Suprapubic skin (tissue), 3 donors: ENCODE results near the gene CFAP97D1.

Experiments
- POLR2A ChIP-seq, 2 donors: fragments of 450-650 bp; IDR thresholded peaks; one replicate each; pipeline ENCODE4 v1.6.1; 2017; ENCODE audit warnings: antibody characterized with exemption in 2 of 2, mild to moderate bottlenecking in 2 of 2, moderate library complexity in 2 of 2
- TF ChIP-seq, protein P1 (sequence below), 2 donors: fragments of 200-600 bp in 1 of 2; fragments of 450-650 bp in 1 of 2; sonication (generic) in 1 of 2; IDR thresholded peaks; one replicate each; pipeline ENCODE4 v1.5.1; 2016 to 2019; ENCODE audit warnings: antibody characterized with exemption in 2 of 2, mild to moderate bottlenecking in 1 of 2, moderate library complexity in 1 of 2

DNA sequence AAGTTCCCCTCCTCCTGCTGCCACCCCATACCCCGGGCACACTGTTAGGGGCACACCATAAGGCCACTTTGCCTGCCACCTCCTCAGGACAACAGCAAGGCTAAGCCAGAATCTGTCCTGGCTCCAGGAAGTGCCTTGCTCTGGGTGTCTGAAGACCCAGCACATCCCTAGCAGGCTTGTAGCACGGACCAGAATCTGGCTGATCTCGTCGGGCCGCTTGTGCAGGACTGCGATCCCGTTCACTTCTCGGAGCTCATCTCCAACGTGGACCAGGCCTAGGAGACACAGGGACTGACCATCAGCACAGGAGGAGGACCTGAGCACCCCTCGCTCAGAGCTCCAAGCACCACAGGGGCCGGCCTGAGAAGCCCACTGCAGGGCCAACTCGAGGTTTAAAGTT is 45.3 kb downstream of the CFAP97D1 start:
- no peak for TF ChIP-seq POLR2A (IDR thresholded peaks at IDR 0.05)
- TF ChIP-seq, protein P1, sequence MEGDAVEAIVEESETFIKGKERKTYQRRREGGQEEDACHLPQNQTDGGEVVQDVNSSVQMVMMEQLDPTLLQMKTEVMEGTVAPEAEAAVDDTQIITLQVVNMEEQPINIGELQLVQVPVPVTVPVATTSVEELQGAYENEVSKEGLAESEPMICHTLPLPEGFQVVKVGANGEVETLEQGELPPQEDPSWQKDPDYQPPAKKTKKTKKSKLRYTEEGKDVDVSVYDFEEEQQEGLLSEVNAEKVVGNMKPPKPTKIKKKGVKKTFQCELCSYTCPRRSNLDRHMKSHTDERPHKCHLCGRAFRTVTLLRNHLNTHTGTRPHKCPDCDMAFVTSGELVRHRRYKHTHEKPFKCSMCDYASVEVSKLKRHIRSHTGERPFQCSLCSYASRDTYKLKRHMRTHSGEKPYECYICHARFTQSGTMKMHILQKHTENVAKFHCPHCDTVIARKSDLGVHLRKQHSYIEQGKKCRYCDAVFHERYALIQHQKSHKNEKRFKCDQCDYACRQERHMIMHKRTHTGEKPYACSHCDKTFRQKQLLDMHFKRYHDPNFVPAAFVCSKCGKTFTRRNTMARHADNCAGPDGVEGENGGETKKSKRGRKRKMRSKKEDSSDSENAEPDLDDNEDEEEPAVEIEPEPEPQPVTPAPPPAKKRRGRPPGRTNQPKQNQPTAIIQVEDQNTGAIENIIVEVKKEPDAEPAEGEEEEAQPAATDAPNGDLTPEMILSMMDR (IDR thresholded peaks at IDR 0.05): no peak
